B cell (primary cell): ENCODE measurements around the gene MYH13. TPM values are rescaled to one million over a fixed set of nuclear protein-coding genes. Genes with fewer than 3 reads are reported as not detected.

Experiments
- ATAC-seq: fragments of 200-7000 bp; cut with Tn5 transposase; one replicate; pipeline ENCODE4 v1.10.0; 2021; ENCODE audit warnings: low read depth, mild to moderate bottlenecking, moderate number of reproducible peaks, moderate library complexity
- CTCF ChIA-PET: fragments of 350-600 bp; sonication (Branson Sonifier 250); formaldehyde crosslinking; loops from one replicate; lab custom pipeline; 2021; ENCODE audit warnings: antibody characterized with exemption, inconsistent platforms; lab: Charles Lee
- POLR2A ChIA-PET: fragments of 350-600 bp; sonication (Branson Sonifier 250); formaldehyde crosslinking; loops from one replicate; lab custom pipeline; 2021; ENCODE audit warnings: antibody characterized with exemption; lab: Charles Lee
- DNase-seq: peaks from one replicate; pipeline ENCODE4 v3.0.0; 2013
- H2AFZ ChIP-seq: 2 replicates; pipeline ENCODE4 v1.6.1; 2012; ENCODE audit warnings: mild to moderate bottlenecking, low read depth, low read length; ENCODE audit not compliant: insufficient read depth, poor library complexity, severe bottlenecking
- H3K27ac ChIP-seq, 2 donors: 1 replicate in 1 of 2; 2 replicates in 1 of 2; pipeline ENCODE4 v1.5.1; 2012 to 2013; ENCODE audit warnings: low read length in 2 of 2, mild to moderate bottlenecking in 2 of 2, moderate library complexity in 1 of 2
- H3K27me3 ChIP-seq, 4 experiments: fragments of 200-600 bp in 1 of 4; sonication (generic) in 1 of 4; replicated peaks in 1 of 4; 1 replicate in 2 of 4; 2 replicates in 2 of 4; pipeline versions ENCODE4 v1.6.1 to v1.7.0; 2013 to 2016; ENCODE audit warnings: low read length in 3 of 4, mild to moderate bottlenecking in 2 of 4, mixed read lengths in 1 of 4, moderate library complexity in 1 of 4; ENCODE audit not compliant: insufficient read depth in 4 of 4, control insufficient read depth in 3 of 4; ENCODE audit errors: control extremely low read depth in 1 of 4
- H3K36me3 ChIP-seq, 2 experiments: replicated peaks in 1 of 2; 1 replicate in 1 of 2; 2 replicates in 1 of 2; pipeline versions ENCODE4 v1.6.1 to v1.7.1; 2013; ENCODE audit warnings: low read length in 1 of 2; ENCODE audit not compliant: insufficient read depth in 2 of 2, control insufficient read depth in 1 of 2; ENCODE audit errors: control extremely low read depth in 1 of 2, extremely low read depth in 1 of 2
- H3K4me1 ChIP-seq, 2 donors: fragments of 200-600 bp in 1 of 2; sonication (generic) in 1 of 2; 1 replicate in 1 of 2; 2 replicates in 1 of 2; pipeline versions ENCODE4 v1.5.1 to v1.6.1; 2013 to 2017; ENCODE audit warnings: low read length in 2 of 2; ENCODE audit not compliant: control insufficient read depth in 2 of 2, insufficient read depth in 2 of 2
- H3K4me2 ChIP-seq: replicated peaks from 2 replicates; pipeline ENCODE3; 2012; ENCODE audit warnings: mild to moderate bottlenecking, low read depth, low read length; ENCODE audit not compliant: poor library complexity, severe bottlenecking
- H3K4me3 ChIP-seq, 5 experiments: fragments of 200-600 bp in 1 of 5; sonication (generic) in 1 of 5; 1 replicate in 3 of 5; 2 replicates in 2 of 5; pipeline versions ENCODE4 v1.5.1 to v1.7.0; 2011 to 2016; ENCODE audit warnings: low read length in 4 of 5, mild to moderate bottlenecking in 4 of 5, low read depth in 2 of 5, control low read depth in 1 of 5, moderate library complexity in 1 of 5; ENCODE audit not compliant: insufficient read depth in 1 of 5; ENCODE audit errors: control extremely low read depth in 1 of 5, extremely low read depth in 1 of 5
- H3K79me2 ChIP-seq: fragments of 200-600 bp; sonication (generic); one replicate; pipeline ENCODE4 v1.6.0; 2016; ENCODE audit warnings: low read length; ENCODE audit not compliant: control insufficient read depth, insufficient read depth
- H3K9ac ChIP-seq: fragments of 200-600 bp; sonication (generic); 2 replicates; pipeline ENCODE4 v1.6.1; 2017; ENCODE audit warnings: mild to moderate bottlenecking, low read length, moderate library complexity
- H3K9me3 ChIP-seq, 3 donors: one replicate each; pipeline versions ENCODE4 v1.6.1 to v1.7.1; 2013; ENCODE audit warnings: low read length in 2 of 3; ENCODE audit not compliant: control insufficient read depth in 2 of 3, insufficient read depth in 1 of 3; ENCODE audit errors: control extremely low read depth in 1 of 3
- H4K20me1 ChIP-seq: 2 replicates; pipeline ENCODE4 v1.6.0; 2012; ENCODE audit warnings: mild to moderate bottlenecking, low read length; ENCODE audit not compliant: insufficient read depth, control insufficient read depth, poor library complexity, severe bottlenecking
- H3K27ac Mint-ChIP-seq: one replicate; pipeline ENCODE4 v1.8.0; 2021; ENCODE audit warnings: mixed read lengths
- H3K27me3 Mint-ChIP-seq: one replicate; pipeline ENCODE4 v1.8.0; 2021; ENCODE audit warnings: mixed read lengths
- H3K4me1 Mint-ChIP-seq: one replicate; pipeline ENCODE4 v1.8.0; 2021; ENCODE audit warnings: mixed read lengths
- H3K4me3 Mint-ChIP-seq: one replicate; pipeline ENCODE4 v1.8.0; 2021; ENCODE audit warnings: mixed read lengths
- H3K9me3 Mint-ChIP-seq: one replicate; pipeline ENCODE4 v1.8.0; 2022; ENCODE audit warnings: mixed read lengths; ENCODE audit not compliant: insufficient read depth
- EZH2 ChIP-seq: IDR thresholded peaks from 2 replicates; pipeline ENCODE4 v1.6.1; 2012; ENCODE audit warnings: borderline replicate concordance, low read depth, mild to moderate bottlenecking, moderate library complexity, low read length; ENCODE audit not compliant: insufficient read depth, poor library complexity, severe bottlenecking
- WGBS: methylation state at CpG from one replicate; pipeline ENCODE4 v1.1.5; 2013; ENCODE audit warnings: missing lambda C conversion rate; ENCODE audit not compliant: insufficient coverage; 5-methylcytosine and 5-hydroxymethylcytosine counted together
- intact Hi-C: fragments of 100-400 bp; cut with micrococcal nuclease; formaldehyde crosslinking; loops from one replicate; pipeline ENCODE4 v1.10.0; 2022
- polyA plus RNA-seq: library from polyadenylated mRNA; depleted of rRNA; stranded (reverse); fragments of >200 nt; gene quantifications from 2 replicates; pipeline ENCODE4 v1.2.3, GENCODE V29; 2012
- total RNA-seq, 2 donors: library from RNA; stranded (reverse); fragments of 120-200 nt in 1 of 2; gene quantifications; 1 replicate in 1 of 2; 2 replicates in 1 of 2; pipeline versions ENCODE4 v1.2.3 to v1.2.4, GENCODE V29; 2013 to 2022
- TF ChIP-seq, protein P1 (sequence below): fragments of 200-600 bp; IDR thresholded peaks from one replicate; pipeline ENCODE4 v1.8.0; 2022; ENCODE audit warnings: antibody characterized with exemption, mild to moderate bottlenecking

Gene MYH13
- total and polyA plus RNA-seq, 2 donors (not counting 1 experiment from before 2014, with no cell fraction given): not detected

- no peak for ATAC-seq
- Histone ChIP-seq H2AFZ (no peak overlapping the region), H3K27me3 (peaks cover 0 to 4% (median 1%) of the 10 kb centered on the region in 4 experiments), H3K4me2 (no peak overlapping the region), H3K79me2 (no peaks in the 10 kb centered on the region), H4K20me1 (no peaks in the 10 kb centered on the region), H3K4me3 (no peak overlapping the region), H3K9ac (no peak overlapping the region), H3K36me3 (no peaks in the 10 kb centered on the region), H3K4me1 (no peaks in the 10 kb centered on the region), H3K27ac (no peak overlapping the region), H3K9me3 (peaks cover 0 to 2% (median 0%) of the 10 kb centered on the region in 3 donors)
- intact Hi-C loops: no loop called here
- no peaks in the 10 kb centered on the region for H3K4me1 Mint-ChIP-seq
- CTCF ChIA-PET: interaction anchor here (1.7 kb wide), 1 partner anchor 13 kb away, joined by 6 read pairs; no protein-coding TSS in a partner anchor
- POLR2A ChIA-PET: no interaction called here
- 65% methylated on average over 4 of the region's 5 CpGs for WGBS
- no peak overlapping the region for H3K27ac Mint-ChIP-seq
- H3K27me3 Mint-ChIP-seq: peaks cover 7% of the 10 kb centered on the region
- H3K9me3 Mint-ChIP-seq: no peaks in the 10 kb centered on the region
- no peak for TF ChIP-seq EZH2
- TF ChIP-seq, protein P1, sequence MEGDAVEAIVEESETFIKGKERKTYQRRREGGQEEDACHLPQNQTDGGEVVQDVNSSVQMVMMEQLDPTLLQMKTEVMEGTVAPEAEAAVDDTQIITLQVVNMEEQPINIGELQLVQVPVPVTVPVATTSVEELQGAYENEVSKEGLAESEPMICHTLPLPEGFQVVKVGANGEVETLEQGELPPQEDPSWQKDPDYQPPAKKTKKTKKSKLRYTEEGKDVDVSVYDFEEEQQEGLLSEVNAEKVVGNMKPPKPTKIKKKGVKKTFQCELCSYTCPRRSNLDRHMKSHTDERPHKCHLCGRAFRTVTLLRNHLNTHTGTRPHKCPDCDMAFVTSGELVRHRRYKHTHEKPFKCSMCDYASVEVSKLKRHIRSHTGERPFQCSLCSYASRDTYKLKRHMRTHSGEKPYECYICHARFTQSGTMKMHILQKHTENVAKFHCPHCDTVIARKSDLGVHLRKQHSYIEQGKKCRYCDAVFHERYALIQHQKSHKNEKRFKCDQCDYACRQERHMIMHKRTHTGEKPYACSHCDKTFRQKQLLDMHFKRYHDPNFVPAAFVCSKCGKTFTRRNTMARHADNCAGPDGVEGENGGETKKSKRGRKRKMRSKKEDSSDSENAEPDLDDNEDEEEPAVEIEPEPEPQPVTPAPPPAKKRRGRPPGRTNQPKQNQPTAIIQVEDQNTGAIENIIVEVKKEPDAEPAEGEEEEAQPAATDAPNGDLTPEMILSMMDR: no peak
- no peak overlapping the region for H3K4me3 Mint-ChIP-seq
- DNase-seq: no peak
These were observed 58.5 kb downstream of the MYH13 start for GRCh38 chr17:10314329-10314728.

DNA sequence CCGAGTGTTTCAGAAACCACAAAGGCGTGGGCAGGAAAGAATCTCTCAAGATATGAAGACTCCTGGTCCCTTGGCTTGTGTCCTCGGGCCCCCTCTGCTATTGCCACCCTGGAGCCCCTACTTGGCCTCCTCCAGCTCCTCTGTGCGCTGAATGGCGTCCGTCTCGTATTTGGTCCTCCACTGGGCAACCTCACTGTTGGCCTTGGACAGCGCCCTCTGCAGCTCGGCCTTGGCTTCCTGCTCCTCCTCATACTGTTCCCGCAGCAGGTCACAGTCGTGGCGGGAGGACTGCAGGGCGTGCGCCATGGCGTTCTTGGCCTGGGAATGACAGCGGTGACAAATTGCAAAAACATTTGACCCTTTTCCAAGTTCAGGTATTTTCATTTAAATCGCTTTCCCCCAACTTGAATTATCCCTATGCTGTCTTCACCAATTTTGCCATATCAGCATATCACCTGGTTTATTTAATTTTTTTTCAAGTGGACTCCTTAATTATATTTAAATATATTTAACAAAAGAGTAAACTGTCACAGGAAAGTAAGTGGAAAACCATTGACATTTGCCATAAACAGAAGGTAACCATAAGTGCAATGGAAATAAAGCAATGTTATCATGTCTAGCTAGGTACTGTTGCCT is 59.7 kb downstream of the MYH13 start:
- Mint-ChIP-seq H3K27ac (no peak overlapping the region), H3K27me3 (peaks cover 10% of the 10 kb centered on the region), H3K9me3 (no peaks in the 10 kb centered on the region), H3K4me3 (no peak overlapping the region), H3K4me1 (no peaks in the 10 kb centered on the region)
- POLR2A ChIA-PET: no interaction called here
- ATAC-seq (no peak), DNase-seq (no peak)
- CTCF ChIA-PET: no interaction called here
- no peak overlapping the region for H3K4me2 ChIP-seq
- H3K9ac ChIP-seq: no peak overlapping the region
- H3K27ac ChIP-seq: no peak overlapping the region
- H2AFZ ChIP-seq: no peak overlapping the region
- TF ChIP-seq EZH2: no peak
- TF ChIP-seq, protein P1: no peak
- peaks cover 0 to 4% (median 1%) of the 10 kb centered on the region in 4 experiments for H3K27me3 ChIP-seq
- no peak overlapping the region for H3K4me3 ChIP-seq
- H3K4me1 ChIP-seq: no peaks in the 10 kb centered on the region
- intact Hi-C loops: no loop called here
- H3K79me2 ChIP-seq: no peaks in the 10 kb centered on the region
- no peaks in the 10 kb centered on the region for H3K9me3 ChIP-seq
- H3K36me3 ChIP-seq: no peaks in the 10 kb centered on the region
- 88% methylated on average over 12 of the region's 17 CpGs for WGBS
- H4K20me1 ChIP-seq: no peaks in the 10 kb centered on the region
